Mammary epithelial cell (primary cell): ENCODE measurements around the gene ADCK1.

ENCODE experiments used
- EZH2 ChIP-seq: IDR thresholded peaks from 2 replicates; pipeline ENCODE4 v1.6.1; 2012; ENCODE audit warnings: low read length, inconsistent platforms, borderline replicate concordance
- TF ChIP-seq, protein P1 (sequence below), 2 donors: IDR thresholded peaks in 1 of 2; conservative IDR thresholded peaks in 1 of 2; 2 replicates each; pipeline ENCODE4 v1.5.1; 2011 to 2012; ENCODE audit warnings: inconsistent platforms in 2 of 2, low read length in 2 of 2, mild to moderate bottlenecking in 2 of 2, control low read depth in 1 of 2, low read depth in 1 of 2; ENCODE audit not compliant: insufficient read depth in 1 of 2; ENCODE audit errors: extremely low read depth in 1 of 2

DNA sequence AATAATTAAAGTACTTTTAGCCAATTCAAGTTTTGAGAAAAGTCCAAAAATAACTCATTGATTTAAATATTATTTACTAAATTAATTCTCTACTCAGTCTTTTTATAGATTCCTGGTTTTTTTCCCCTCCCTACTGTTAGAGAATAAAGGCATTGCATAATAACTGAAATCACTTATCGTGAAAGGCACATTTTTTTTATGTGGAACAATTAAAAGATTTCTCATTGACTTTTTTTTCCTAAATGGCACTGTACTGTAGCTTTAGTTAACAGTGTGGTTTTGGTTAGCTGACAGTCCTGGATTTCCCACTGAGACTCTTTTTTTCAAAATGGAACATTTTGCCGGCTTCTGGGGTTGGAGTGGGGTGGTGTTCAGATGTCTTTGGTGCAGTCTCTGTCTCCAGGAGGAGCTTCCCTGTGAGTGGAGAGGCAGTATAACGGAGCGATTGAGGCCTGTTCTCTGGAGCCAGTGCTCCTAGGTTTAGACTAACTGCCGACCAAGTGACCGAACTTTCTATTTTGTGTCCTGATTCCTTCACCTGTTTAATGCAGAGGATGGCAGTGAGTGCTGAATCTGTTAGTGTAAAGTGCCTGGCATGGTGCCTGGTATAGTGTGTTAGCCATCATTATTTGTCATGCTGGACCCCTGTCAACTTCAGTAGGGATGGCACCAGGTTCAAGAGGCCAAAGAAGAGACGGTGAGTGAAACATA lies 117.7 kb downstream of the ADCK1 start:
- TF ChIP-seq EZH2 = no peak
- TF ChIP-seq, protein P1, sequence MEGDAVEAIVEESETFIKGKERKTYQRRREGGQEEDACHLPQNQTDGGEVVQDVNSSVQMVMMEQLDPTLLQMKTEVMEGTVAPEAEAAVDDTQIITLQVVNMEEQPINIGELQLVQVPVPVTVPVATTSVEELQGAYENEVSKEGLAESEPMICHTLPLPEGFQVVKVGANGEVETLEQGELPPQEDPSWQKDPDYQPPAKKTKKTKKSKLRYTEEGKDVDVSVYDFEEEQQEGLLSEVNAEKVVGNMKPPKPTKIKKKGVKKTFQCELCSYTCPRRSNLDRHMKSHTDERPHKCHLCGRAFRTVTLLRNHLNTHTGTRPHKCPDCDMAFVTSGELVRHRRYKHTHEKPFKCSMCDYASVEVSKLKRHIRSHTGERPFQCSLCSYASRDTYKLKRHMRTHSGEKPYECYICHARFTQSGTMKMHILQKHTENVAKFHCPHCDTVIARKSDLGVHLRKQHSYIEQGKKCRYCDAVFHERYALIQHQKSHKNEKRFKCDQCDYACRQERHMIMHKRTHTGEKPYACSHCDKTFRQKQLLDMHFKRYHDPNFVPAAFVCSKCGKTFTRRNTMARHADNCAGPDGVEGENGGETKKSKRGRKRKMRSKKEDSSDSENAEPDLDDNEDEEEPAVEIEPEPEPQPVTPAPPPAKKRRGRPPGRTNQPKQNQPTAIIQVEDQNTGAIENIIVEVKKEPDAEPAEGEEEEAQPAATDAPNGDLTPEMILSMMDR (conservative IDR thresholded peaks at IDR 0.05 in 1 of 2, IDR thresholded peaks at IDR 0.05 in 1 of 2; ENCODE audit: extremely low read depth in 1 of 2, insufficient read depth in 1 of 2, low read depth in 1 of 2, low read length in 2 of 2) = no peak
